UCSD-AML1 (cell line): Measurements from ENCODE around the gene ROBO4.

ENCODE experiments used
- DNase-seq: peaks from one replicate; lab custom pipeline; 2025; ENCODE audit not compliant: unreplicated experiment; lab: John Stamatoyannopoulos, UW

The ROBO4 gene

DNA sequence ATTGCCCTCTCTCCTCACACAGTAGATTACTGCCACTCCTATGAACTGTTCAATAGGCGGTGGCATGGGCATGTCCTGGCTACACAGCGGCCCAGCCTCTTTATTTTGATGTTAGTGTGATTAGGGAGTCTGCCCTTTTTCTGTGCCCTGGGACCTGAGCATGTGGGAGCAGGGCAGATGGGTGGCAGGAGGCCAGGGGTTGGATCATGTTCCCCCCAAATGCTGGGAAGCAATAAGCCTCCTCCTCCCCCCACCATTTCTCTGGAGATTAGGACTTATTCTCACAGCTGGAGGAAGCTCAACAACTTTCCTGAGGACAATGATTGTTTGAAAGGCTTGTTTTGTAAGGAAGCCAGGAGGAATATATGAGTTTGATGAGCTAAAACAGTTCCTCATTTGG is 22.2 kb upstream of the ROBO4 start:
- no peak for DNase-seq

DNA sequence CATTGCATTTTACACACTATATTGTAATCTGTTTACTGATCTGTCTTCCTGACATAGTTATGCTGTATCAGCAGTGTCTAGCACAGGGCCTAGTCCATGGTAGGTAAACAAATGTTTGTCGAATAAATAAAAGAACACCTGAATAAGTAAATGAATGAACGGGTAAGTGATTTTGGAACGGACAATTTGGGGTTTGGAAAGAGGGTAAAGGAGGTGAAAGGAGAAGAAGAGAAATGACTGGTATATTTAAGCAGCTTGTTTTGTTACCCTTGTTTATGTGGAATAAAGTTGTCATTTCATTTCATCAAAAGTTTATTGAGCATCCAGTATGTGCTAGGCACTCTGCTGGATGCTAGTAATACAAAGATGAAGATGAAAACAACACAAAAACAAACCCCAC is 21.3 kb upstream of the ROBO4 start, which contains the start of gene HEPN1:
HEPN1 (plus strand) TSS at position 301 of the 400 bp plus-strand sequence.
- no peak for DNase-seq

DNA sequence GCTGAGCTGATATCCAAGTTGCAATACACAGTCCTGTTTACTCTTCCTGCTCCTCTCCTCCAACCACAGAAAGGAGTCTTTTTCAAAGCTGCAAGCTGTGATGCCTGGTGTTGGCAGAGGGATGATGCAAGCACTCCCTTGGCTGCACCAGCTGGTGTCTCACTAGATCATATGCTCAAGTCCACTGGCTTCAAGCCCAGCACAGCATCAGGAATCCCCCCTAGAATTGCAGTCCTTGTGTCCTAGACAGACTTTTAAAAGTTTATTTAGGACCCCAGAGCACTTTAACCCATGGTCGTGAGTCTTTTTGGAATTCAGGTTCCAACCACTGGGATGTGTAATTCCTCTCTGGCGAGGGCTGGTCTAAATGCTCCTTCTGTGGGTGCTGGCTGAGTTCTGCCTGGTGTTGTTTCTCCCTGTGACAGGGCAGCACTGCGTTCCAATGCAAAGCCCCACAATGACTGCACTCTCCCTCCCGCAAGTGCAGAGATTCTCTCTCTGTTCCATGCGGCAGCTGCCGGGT is 19.5 kb upstream of the ROBO4 start:
- no peak for DNase-seq

DNA sequence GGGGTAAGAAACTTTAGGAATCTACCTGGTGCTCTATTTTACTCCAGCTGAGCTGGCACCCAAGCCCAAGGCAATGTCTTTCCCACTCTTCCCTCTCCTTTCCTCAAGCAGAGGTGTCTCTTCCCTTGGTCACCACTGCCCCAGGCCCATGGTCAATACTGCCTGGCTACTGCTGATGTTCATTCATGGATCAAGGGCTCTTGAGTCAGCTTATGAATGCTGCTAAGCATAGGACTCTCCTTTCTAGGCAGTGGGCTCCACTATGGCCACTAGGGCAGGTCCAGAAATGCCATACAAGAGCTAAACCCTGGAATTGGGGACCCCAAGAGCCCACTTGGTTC is 18.7 kb upstream of the ROBO4 start:
- DNase-seq = no peak

DNA sequence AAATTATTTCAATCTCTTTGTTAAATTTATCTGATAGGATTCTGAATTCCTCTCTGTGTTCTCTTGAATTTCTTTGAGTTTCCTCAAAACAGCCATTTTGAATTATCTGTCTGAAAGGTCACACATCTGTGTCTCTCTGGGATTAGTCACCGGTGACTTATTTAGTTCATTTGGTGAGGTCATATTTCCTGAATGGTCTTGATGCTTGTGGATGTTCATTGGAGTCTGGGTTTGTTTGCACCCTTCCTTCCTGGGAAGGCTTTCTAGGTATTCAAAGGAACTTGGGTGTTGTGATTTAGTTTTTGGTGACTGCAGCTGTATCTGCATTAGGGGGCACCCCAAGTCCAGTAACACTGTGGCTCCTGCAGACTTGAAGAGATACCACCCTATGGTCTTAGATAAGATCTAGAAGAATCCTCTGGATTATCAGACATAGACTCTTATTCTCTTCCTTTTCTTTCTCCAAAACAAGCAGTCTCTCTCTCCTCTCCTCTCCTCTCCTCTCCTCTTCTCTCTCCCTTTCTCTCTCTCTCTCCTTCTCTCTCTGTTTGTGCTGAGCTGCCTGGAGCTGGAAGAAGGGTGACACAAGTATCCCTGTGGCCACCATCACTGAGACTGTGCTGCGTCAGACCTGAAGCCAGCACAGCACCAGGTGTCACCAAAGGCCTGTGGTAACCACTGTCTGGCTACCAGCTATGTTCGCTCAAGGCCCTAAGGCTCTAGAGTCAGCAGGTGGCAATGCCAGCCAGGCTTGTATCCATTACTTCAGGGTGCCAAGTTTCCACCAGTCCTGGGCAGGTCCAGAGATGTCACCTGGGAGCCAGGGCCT is 18.1 kb upstream of the ROBO4 start:
- DNase-seq = no peak

DNA sequence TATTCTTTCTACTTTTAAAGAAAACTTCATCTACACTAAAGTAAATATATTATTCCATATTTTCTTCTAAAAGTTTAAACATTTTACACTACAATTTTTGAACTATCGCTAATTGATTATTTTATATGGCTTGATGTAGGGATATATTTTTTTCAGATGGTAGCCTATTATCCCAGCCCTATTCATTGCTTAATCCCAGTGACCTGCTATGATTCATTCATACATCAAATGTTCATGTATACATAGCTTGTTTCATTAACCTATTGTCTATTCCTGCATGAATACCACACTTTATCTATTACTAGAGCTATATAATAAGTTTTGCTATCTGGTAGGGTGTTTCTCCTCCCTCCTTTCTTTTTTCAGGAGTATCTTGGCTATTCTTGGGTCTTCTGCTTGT is 5.0 kb upstream of the ROBO4 start:
- no peak for DNase-seq

DNA sequence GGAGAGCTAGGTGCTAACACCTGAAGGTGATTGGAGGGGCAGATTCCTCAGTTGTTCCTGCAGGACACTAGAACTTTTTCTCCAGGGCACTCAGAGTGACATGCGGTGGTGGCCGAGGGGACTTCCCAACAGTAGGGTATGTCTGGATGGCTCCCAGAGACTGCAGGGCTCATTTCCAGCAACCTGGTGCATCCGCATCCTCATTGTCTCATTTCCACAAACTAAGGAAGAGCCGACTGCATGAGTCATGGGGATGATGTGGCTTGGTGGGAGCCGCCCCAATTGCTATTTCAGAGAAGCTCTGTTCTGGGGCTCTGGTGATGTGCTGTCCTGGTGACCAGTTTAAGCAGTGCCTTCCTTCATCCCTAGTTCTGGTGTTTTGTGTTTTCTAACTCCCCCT is 2.8 kb upstream of the ROBO4 start:
- DNase-seq = no peak

DNA sequence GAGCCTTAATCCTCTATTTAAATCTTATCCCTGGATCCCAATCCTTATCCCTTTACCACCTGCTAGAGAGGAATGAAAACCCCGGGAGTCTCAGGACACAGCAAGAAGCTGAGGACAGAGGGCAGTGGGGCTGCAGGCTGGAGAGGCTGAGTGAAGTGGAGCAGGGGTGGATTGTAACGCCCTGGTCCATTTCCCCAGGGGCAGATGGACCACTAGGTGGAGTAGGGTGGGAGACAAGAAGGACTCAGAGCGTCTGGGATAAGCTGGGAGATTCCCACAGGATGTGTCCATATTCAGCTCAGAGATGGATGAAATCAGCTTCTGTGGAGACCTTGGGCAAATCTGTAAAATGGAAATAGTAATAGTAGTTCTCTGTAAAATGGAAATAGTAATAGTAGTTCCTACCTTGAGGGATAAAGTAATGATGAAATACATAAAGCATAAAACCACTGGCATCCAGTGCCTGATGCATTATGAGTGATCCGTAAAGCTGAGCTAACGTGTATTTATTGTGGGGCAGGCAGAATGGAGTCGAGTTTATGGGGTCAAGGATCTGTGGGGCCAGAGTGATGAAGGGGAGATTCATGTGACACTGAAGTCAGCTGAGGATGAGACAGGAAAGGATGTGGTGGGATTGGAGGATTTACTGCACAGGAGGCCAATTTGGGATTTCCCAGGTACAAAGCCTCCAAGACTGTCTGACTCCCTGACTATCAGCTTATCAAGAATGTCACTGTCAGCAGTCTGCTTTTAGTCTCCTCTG is 1.9 kb upstream of the ROBO4 start:
- no peak for DNase-seq

DNA sequence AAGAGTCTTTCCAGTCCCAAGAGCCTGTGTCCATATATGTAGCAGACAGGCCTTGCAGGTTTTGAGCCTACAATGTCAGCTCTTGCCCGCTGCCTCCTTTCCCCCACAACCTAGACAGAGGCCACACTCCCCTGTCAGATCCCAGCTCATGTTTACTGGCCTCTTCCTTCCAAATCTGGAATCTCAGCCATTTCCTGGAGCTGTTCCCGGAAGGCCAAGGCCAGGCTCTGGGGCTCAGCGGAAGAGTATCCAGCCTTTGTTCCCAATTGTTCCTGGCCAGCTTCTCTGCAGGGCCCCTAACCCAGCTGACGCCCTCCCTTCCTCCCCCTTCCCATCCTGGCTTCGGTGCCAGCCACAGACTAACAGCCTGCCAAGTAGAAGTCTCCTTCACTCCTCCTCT is 1.0 kb upstream of the ROBO4 start:
- no peak for DNase-seq

DNA sequence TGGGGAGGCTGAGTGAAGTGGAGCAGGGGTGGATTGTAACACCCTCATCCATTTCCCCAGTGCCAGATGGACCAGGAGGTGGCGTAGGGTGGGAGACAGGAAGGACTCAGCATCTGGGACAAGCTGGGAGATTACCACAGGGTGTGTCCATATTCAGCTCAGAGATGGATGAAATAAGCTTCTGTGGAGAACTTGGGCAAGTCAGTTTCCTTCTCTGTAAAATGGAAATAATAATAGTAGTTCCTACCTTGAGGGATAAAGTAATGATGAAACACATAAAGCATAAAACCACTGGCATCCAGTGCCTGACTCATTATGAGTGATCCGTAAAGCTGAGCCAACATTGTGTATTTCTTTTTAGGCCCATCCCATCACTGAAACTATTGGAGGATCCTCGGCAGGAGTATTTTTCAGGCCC is 607 bp upstream of the ROBO4 start:
- DNase-seq = peak; percentile 37

DNA sequence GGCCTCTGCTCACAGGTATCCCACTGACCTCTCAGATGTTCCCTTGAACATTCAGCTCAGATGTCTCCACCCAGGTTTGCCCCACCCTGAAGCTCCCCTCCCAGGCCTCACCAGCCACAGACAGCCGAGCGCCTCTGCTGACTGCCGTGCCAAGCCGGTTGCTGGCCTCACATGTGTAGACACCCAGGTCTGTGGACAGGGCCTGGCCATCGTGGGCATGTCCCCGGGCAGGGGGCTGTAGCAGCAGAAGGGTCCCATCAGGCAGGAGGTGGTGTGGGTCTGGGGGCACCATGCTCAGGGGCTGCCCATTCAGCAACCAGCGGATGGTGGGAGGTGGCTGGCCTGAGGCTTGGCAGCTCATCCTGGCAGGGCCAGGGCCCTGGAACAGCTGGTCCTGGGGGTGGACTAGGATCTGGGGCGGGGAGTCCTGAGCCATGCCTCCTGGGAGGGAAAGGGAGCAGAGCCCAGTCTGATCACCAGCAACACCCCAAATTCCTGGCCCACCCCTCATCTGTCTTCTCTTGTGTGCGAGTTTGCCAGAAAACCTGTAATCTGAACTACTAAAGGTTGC is 759 bp downstream of the ROBO4 start:
- no peak for DNase-seq

DNA sequence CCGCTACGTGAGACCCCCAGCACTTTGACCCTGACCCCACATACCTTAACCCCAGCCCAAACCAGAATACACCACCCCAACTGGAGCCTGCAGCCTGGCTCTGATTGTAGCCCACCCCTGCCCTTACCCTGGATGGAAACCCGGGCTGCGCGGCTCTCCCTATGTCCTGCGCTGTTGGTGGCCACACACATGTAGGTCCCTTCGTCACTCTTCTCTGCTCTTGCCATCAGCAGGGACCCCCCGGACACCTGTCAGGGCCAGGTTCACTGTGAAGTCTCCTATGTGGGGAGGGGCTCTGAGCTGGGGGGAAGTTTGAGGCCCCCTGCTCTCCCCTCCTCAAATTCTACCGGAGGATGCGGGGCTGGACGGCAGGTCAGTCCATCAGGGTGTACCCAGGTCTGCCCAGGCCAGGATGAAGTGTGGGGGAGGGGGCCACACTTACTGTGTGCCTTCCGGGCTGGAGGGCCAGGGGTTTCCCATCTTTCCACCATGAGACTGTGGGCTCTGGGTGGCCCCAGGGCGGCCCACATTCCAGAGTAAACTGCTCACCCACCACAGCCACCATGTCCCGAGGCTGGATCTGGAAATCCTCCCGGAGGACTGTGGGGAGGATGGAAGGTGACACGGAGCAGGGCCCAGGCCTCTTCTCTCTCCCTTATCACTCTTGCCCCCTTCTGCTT is 1.5 kb downstream of the ROBO4 start:
- DNase-seq = no peak

DNA sequence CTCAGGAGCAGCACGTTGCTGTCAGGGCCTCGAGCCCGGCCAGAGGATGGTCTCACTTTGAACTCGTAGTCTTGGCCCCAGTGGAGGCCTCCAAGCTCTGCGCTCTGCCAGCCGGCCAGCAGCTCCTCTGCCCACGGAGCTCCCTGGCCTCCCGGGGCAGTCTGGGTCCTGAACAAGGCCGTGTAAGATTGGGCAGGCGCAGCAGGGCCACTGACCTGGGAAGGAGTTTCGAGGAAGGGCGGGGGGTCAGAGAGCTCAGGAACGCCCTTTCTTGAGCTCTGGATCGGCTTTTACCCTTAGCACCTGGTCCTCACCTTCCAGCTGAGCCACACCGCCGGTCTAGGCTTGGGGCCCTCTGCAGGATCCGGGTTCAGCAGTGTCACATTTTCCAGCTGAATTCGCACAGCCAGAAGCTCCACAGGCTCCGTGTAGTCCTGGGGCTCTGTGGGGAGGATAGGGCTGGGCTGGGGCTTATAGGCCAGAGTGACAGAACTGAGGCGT is 2.1 kb downstream of the ROBO4 start:
- DNase-seq = no peak

DNA sequence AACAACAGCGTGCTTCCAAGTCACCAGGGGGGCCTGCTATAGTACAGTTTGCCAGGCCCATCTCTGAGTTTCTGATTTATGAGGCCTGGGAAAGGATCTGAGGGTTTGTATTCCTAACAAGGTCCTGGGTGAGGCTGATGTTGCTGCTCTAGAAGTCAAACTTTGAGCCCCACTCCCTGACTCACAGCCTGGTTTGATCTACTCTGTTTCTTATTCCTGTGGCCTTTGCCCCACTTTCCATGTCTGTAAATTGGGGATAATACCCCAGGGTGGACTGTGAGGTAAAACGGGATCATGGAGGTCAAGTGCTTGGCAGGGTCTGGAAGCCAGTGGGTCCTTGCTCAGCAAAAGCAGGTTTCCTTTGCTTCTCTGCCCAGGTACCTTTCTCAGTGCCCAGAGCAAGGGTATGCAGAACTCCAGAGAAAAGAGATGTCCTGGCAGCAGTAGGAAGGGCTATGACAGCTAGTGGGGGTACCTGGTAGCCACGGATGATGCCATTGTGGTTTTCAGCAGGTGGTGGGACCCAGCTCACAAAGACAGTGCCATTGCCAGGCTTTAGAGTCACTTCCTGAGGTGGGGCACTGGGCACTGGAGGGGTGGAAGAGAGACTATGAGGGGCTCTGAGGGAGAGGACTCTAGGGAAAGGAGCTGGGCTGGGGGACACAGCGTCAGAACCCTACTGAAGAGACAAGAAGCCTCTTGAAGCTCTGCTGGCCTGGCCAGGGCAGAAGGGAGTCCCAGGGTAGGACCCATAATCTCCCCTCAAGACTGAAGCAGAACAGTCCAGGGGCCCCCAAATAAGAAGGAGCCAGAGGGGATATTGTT is 2.8 kb downstream of the ROBO4 start:
- DNase-seq = no peak

DNA sequence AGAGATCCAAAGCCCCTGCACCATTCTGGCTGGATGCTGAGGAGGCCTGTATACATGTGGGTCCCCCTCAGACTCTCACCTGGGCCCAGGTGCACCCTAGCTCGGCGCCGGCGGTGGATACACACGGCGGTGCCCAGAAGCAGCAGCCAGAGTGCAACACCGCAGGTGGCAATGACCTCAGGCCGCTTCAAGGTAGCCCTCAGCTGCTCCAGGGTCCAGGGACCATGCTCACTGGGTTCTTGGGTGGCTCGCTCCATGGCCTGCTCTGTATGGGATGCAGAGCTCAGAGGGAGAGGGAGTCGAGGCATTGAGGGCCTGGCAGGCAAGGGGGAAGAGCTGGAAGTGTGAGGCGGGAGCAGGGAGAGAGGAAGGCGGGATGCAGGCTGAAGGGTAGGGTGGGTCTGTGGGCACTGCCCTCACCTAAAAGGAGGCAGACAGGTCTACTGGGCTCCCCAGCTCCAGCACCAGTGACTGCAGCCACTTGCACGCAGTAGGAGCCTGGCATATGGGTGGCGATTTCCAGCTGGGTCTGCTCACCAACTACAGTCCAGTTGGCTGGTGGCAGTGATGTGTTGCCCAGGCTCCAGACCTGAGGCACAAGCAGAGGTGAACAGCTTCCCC is 3.8 kb downstream of the ROBO4 start:
- no peak for DNase-seq

DNA sequence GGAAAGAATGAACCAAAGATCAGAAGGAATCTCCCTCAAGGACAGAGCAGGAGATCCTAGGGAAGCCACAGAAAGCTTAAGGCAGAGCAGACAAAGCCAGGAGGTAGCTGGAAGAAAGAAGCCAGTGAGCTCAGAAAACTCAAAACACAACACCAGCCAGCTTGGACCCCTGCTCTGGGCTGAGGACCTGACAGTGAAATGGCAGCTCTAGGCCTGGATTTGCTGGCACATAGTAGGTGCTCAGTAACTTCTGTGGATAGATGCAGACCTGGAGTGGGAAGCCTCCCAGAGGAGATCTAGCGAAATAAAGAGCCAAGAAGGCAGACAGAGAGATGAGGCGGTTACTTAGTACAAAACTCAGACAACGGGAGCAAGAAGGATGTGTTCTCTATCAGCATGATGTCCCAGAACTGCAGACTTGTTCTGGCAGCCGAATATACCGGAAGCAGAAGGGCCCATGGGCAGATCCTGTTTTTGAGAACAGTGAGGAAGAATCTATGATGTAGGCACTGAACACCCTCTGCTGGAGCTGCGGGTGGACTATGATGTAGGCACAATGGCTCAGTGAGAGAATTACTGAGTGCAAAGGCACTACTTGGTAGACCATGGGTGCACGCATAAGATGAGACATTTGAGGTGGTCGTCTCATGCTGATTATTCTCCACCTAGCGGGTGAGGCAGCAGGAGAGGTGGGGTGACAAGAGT is 4.8 kb downstream of the ROBO4 start:
- DNase-seq = peak; percentile 45

DNA sequence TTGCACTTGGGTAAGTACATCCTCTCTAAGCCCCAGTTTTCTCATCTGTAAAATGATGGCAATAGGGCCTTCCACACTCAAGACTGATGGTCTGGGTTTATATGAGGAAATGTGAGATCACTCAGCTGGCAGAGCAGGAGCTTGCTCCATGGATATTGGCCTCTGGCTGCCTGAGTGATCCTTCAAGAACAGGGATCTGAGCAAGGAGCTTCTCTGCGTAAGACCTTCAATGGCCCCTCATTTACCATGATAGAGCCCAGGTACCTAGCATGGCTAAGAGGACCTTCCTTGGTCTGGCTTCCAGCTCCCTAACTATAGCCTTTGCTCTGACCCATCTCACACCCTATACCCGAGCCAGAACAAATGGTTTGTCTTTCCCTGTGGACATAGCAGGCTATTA is 5.5 kb downstream of the ROBO4 start:
- DNase-seq = no peak

DNA sequence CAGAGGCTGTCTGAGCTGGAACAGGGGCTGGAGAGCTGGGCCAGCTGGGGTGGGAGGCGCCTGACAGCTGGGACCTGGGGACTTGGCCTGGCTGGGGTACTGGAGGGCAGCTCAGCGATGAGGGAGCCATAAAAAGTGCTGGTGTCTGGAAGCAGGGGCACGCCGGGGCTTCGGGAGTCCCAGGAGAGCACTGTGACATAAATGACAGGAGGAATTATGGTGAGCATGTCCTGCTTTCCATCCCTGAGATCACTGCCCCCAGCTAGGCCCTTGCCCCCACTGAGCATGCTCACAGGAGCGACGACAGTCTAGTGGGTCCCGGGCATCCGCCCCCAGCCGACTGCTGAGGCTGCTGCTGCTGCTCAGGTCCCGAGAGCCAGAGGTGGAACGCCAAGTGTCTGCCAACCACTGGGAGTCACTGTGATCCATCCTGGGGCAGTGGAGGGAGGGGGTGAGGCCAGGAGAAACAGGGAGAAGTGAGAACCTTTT is 6.2 kb downstream of the ROBO4 start:
- no peak for DNase-seq
